Cardiac fibroblast (primary cell): ENCODE measurements around the gene CYP26C1.
A peak's percentile ranks its signal among the peaks of the same experiment; 100 is the strongest.

Experiments
- DNase-seq, 2 donors: peaks; one replicate each; pipeline versions ENCODE4 v3.0.0 to v3.0.0-alpha.2; 2010; ENCODE audit warnings: low read depth in 2 of 2
- H3K4me3 ChIP-seq, 2 donors: replicated peaks in 1 of 2; 1 replicate in 1 of 2; 2 replicates in 1 of 2; pipeline ENCODE4 v1.5.1; 2011; ENCODE audit warnings: low read depth in 2 of 2, low read length in 2 of 2, mild to moderate bottlenecking in 2 of 2, moderate library complexity in 1 of 2
- CTCF ChIP-seq: IDR thresholded peaks from one replicate; pipeline ENCODE4 v1.5.1; 2011; ENCODE audit warnings: low read depth, mild to moderate bottlenecking, low read length, inconsistent platforms

The CYP26C1 gene

GRCh38 chr10:93058139-93058538, 2.5 kb upstream of the CYP26C1 start:
- TF ChIP-seq CTCF = no peak
- DNase-seq = no peak
- no peak overlapping the region for H3K4me3 ChIP-seq

- no peak for DNase-seq
- TF ChIP-seq CTCF = no peak
- H3K4me3 ChIP-seq = no peak overlapping the region
Measured at GRCh38 chr10:93060887-93061593, 442 bp downstream of the CYP26C1 start.

- peak overlapping the region; percentile 30 to 45 for H3K4me3 ChIP-seq
- no peak for TF ChIP-seq CTCF
- DNase-seq = peak in 1 of 2 donors; percentile 33
Measured at GRCh38 chr10:93061594-93062513, 1.3 kb downstream of the CYP26C1 start.

- H3K4me3 ChIP-seq = peak overlapping the region; percentile 30 to 45
- TF ChIP-seq CTCF = peak; percentile 23
- DNase-seq = peak; percentile 53
Measured at GRCh38 chr10:93062514-93063143, 2.0 kb downstream of the CYP26C1 start.

GRCh38 chr10:93063144-93063976, 2.8 kb downstream of the CYP26C1 start:
- TF ChIP-seq CTCF = no peak
- no peak for DNase-seq
- peak overlapping the region in 1 of 2 donors; percentile 45 for H3K4me3 ChIP-seq

- no peak overlapping the region for H3K4me3 ChIP-seq
- DNase-seq = no peak
- no peak for TF ChIP-seq CTCF
Measured at GRCh38 chr10:93063977-93064660, 3.5 kb downstream of the CYP26C1 start.
